GM06990 (cell line): ENCODE results near the gene ZNF841.

Source experiments
- DNase-seq: peaks from one replicate; pipeline ENCODE4 v3.0.0-alpha.2; 2011; ENCODE audit not compliant: insufficient read length; ENCODE audit errors: extremely low read depth
- H3K27me3 ChIP-seq: replicated peaks from 2 replicates; pipeline ENCODE4 v1.6.0; 2011; ENCODE audit warnings: low read length; ENCODE audit not compliant: control insufficient read depth, insufficient read depth
- H3K36me3 ChIP-seq: 2 replicates; pipeline ENCODE4 v1.5.1; 2011; ENCODE audit warnings: low read length; ENCODE audit not compliant: control insufficient read depth, insufficient read depth
- H3K4me3 ChIP-seq: replicated peaks from 2 replicates; pipeline ENCODE4 v1.5.1; 2011; ENCODE audit warnings: low read depth, mild to moderate bottlenecking, control low read depth, low read length
- CTCF ChIP-seq: IDR thresholded peaks from 2 replicates; pipeline ENCODE4 v1.5.1; 2011; ENCODE audit warnings: low read length, control low read depth, mild to moderate bottlenecking, inconsistent platforms; ENCODE audit not compliant: insufficient read depth, poor library complexity, severe bottlenecking

Gene ZNF841

GRCh38 chr19:52094526-52095130 is 937 bp downstream of the ZNF841 start:
- no peaks in the 10 kb centered on the region for H3K36me3 ChIP-seq
- no peak for DNase-seq

GRCh38 chr19:52086481-52086880 is 9.1 kb downstream of the ZNF841 start:
- Histone ChIP-seq H3K27me3 (no peaks in the 10 kb centered on the region), H3K4me3 (no peak overlapping the region), H3K36me3 (no peaks in the 10 kb centered on the region; the same call in 1 of the 2 replicates)
- no peak for DNase-seq
- TF ChIP-seq CTCF: no peak

More at GRCh38 chr19:52094526-52095130, 937 bp downstream of the ZNF841 start:
- Histone ChIP-seq H3K27me3 (no peaks in the 10 kb centered on the region), H3K4me3 (peak overlapping the region; percentile 59)
- TF ChIP-seq CTCF: no peak

- no peak overlapping the region for H3K4me3 ChIP-seq
- H3K36me3 ChIP-seq: no peaks in the 10 kb centered on the region
- no peak for DNase-seq
- no peak for TF ChIP-seq CTCF
- no peaks in the 10 kb centered on the region for H3K27me3 ChIP-seq
Observed at GRCh38 chr19:52070496-52070895, 25.1 kb downstream of the ZNF841 start.

GRCh38 chr19:52069653-52070052 is 25.9 kb downstream of the ZNF841 start:
- Histone ChIP-seq H3K4me3 (no peak overlapping the region), H3K36me3 (no peaks in the 10 kb centered on the region), H3K27me3 (no peaks in the 10 kb centered on the region)
- TF ChIP-seq CTCF: no peak
- DNase-seq: no peak

GRCh38 chr19:52066258-52066863 is 29.2 kb downstream of the ZNF841 start:
- TF ChIP-seq CTCF: no peak
- Histone ChIP-seq H3K27me3 (no peaks in the 10 kb centered on the region), H3K4me3 (no peak overlapping the region), H3K36me3 (no peaks in the 10 kb centered on the region)
- DNase-seq: no peak
